HuH-7 (cell line): ENCODE measurements around the gene CRTAC1.

ENCODE experiments used
- DNase-seq: peaks from one replicate; pipeline ENCODE4 v3.0.0; 2011; ENCODE audit warnings: low spot score

CRTAC1 gene

DNA sequence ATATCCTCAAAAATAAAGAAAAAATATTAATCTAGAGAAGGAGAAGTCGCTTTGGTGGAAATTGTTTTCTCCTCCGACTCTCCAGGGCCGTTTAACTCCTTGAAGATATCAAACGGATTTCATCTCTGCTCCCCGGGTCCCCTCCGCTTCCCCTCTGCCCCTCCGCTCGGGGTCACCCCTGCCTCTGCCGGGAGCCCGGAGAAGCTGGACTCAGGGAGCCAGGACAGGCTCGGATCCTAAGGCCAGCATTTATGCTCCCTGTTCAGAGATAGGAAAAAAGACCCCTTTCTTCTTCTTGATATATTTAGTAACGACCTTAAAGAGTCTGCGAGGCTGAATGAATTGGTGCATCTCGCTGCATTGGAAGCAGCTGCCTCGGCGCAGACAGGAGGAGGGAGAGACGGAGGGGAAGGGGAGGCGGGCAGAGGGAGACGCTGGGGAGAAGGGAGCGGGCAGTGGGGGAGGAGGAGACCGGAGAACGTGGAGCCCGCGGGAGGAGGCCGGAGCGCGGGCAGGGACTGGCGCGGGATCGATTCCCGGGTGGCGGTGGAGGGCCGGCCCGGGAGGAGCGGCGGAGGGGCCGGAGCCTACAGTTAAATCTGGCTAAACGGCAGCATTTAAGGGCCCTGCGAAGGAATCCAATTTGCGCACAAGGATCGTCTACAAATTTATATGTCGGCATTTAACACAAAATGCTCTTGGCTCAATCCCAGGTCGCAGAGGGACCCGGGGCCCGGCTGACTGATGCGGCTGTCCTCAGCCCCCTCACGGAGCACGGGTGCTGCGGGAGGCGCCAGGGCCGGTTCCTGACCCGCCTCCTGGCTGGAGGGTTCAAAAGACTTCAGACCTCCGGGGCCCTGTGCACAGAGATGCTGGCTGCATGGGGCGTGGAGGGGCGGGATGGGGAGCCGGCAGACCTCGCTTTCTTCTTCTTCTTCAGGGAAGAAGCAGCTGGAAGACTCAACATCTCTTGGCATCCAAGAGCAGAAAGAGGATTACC is 55.6 kb downstream of the CRTAC1 start:
- DNase-seq: no peak

DNA sequence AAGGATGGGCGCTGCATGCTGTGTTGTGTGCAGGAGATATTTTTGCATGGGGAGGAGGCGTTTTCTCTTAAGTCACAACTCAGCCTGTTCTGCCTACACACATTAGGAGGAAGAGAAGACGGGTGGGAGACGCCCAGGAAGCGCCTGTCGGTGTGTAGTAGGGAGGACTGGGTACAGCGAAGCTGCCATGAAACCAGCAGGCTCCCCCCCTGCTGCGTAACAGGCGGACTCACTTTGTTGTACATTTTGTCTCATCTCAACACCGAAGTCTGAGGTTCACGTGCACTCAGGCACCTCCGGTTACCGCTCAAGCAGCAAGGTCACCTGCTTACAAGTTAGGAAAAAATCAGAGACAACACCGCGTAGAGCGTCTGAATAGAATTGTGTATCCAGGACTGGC is 56.3 kb downstream of the CRTAC1 start:
- no peak for DNase-seq

DNA sequence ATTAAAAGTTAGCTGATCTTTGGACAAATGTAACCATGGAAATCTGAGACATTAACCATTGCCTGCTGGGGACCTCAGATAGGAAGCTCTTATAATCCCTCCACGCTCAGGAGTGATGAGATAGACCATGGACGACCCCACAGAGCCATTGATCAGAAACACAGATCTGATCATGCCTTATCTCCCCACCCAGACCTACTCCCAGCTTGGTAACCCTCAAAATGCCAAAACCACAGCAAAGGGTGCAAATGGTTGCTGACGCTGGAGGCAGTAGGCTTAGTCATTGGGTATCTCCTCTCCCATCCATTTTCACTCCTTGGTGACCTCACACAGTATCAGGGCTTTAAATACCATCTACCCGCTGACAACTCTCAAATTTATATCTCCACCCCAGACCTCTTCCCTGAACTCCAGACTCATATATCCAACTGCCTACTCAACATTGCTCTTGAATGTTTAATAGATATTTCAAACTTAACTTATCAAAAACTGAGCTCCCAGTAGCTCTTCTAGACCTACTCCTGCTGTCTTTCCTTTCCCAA is 60.8 kb downstream of the CRTAC1 start:
- DNase-seq: no peak

DNA sequence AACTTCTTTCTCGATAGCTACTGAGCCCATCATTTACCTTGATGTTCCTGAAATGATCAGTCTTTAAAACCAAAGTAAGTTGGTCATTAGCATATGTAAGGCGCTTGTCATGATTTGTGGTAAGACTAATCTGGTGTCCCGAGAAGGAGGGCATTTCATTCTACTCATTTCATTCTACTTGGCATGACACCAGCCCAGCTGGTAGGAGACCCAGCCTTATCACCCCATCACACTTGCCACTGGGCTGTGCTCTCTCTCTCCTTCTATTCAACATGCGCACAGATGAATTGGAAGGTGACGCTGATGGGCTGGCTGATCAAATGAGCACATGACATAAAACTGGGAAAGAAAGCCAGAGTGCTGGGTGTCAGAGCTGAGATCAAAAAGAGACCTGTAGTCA is 65.7 kb downstream of the CRTAC1 start:
- DNase-seq: no peak

DNA sequence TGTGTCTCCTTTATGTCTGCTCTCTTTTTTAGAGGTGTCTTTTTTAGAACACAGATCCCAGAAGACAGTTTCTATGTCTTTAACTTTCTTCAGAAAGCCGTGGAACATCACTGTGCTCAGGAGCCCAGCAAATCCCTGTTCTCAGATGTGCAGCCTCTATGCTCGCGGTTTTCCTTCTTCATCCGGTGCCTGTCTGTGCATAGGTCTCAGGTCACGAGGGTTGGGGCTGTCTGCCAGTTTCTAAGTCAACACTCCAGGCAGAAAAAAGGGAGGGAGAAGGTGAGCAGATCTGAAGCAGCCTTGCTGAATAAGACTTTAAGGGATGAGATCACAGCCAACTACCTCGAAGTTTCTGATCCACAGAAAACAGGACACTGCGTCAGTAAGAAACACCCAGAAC is 68.5 kb downstream of the CRTAC1 start:
- DNase-seq: no peak

DNA sequence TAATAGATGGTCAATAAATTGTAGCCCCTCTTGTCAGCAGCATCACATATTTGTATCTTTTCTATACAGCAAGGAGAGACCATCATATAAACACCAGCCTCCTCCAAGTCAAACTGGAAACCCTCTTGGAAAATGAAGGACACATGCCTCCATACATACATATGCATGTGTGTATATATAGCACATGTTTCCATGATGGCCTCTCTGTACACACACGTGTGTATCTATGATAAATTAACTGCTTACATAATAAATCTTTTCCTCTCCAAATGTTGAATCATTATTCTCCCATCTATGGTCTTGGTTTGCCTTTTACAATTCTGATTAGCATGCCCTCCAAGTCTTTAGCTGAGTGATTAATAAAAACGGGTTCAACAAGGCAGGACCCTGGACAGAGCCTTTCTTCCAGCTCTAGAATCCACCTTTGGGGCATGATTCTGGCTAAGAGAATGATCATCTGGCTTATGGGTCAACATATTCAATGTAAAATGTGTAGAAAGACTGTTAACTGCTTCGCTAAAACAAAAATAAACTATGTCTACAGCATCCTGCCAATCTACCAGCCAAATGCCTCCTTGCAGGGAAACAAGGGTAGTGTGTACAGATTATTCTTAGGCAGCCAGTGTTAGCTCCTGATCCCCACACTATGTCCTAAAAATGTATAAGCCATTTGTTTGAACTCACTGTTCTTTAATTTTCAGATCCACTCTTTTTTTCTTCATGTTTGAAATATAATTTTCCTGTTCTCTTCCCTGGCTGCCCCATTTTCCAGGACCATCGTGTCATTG is 70.0 kb downstream of the CRTAC1 start:
- no peak for DNase-seq

DNA sequence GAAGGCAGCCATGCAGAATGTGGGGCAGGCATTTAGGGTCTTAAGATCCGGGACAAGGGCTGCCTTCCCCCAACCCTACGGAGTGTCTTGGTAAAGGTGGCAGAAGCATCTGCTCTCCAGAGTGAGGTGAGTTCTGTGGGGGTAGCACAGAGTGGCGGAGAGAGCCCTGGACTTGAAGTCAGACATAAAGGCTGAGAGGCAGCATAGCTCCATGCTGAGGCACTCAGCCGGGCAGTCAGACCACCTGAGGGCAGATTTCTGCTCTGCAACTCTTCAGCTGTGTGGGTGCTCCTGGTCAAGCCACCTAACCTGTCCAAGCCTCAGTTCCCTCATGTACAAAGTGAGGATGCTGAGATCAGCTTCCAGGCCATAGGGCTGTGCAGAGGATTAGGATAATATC is 81.0 kb downstream of the CRTAC1 start:
- no peak for DNase-seq

DNA sequence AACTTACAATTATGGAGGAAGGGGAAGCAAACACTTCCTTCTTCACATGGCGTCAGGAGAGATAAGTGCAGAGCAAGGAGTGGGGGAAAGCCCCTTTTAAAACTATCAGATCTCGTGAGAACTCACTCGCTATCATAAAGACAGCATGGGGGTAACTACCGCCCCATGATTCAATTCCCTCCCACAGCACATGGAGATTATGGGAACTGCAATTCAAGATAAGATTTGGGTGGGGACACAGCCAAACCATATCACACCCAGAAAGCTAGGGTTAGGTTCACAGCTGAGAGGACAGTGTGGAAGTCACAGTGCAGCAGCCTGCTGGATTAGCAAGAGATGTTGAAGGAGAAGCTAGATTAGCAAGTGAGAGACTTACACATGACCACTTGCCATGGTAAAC is 81.6 kb downstream of the CRTAC1 start:
- DNase-seq: no peak

DNA sequence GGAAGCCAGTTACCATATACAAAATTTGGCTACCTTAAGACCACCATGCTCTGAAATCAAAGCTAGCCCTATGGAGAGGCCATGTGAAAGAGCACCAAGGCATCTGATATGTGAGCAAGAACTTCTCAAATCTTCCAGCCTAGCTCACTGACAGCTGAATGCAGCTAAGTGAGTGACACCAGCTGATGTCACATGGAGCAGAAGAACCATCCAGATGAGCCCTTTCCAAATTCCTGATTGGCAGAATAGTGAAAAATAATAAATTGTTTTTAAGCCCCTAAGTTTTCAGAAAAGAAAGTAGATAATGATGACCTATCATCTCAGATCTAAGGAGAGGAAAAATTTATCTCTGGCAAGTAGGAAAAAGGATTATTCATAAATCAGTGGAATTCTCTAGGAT is 85.6 kb downstream of the CRTAC1 start:
- DNase-seq: no peak

DNA sequence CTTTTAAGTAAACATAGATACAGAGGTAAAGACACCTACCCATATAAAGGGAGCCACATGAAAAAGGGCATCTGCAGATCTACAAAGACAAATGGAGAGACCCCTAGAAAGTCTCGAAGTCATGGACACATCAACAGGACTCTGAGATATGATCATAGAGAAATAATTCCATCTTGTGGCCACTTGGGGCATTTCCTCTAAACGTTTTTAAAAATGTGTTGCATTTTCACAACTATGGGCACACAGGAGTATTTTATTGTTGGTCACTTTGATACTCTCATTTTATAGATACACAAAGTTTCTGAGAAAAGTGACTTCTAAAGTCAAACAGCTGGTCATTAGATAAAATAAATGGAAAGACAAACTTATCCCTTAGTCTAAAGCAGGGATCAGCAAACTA is 87.1 kb downstream of the CRTAC1 start:
- DNase-seq: no peak

DNA sequence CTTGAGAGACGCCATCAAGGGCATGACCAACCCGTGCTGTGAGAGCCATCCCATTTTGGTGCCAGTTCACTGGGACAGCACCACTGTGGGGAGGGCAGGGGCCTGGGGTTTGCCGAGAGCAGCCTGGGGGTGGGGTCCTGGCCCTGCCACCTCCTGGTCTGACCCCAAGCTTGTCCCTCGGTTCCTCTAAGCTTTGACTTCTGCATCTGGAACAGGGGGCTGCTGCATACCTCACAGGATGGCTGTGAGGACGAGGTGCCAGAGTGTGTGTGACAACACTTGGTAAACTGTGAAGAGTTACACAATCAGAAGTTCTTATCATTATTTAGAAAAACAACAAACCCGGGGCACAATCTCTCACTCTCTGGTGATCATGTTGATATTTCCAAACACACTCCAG is 89.9 kb downstream of the CRTAC1 start:
- no peak for DNase-seq

DNA sequence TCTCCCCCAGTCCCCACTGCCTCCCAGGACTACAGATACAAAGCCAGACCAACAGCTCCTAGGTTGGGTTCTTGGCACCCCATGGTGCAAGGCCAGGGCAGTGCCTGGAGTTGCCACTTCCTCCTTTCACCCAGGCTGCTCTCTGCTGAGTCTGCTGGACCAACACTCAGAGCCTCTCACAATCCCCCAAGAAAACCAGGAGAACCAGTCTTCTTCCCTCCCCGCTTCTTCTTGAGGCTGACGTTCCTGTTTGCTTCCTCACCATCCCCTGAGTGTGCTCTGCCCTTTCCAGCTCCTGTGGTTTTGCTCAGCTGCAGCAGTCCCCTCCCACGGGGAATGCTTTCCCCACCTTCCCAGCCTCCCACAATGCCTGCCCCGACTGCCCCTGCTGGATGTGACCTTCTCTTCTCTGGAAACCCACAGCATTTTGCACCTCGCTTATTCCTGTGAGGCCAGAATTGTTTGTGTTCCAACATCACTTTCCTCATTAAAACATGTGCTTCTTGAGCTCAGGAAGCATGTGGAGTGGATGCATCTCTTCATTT is 90.9 kb downstream of the CRTAC1 start:
- no peak for DNase-seq

DNA sequence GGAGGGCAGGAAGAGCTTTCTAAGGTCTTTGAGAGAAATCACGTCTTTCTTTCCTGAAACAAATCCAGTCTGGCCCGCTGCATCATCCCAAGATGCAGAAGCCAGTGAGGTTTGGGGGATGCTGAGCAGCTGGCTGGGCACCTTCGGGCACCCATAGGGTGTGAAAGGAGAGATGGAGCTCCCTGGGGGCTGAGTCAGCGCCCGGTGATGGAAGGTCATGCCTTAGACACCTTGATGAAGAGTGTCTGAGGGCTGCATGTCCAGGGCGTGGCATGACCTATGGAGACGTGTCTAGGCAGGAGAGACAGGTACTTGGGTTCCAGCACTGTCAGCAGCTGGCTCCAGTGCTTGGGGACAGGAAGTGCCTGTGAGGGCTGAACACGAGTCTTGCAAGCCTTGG is 92.5 kb downstream of the CRTAC1 start:
- no peak for DNase-seq

DNA sequence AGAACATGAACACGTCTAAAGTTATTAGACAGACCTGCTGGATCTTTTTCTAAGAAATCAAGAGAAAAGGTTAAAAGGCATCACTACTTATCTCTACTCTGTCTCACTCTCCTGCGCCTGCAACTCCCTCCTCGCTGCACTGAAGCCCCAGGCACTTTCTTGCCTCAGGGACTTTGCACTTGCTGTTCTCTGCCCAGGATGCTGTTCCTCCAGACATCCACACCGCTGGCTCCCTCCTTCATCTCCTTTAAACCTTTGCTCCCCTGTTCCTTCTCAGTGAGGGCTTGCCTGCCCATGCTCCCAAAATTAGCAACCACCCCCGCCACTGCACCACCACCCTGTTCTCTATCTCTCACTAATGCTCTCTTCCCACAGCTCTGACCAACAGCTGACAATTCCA is 93.4 kb downstream of the CRTAC1 start:
- DNase-seq: no peak

DNA sequence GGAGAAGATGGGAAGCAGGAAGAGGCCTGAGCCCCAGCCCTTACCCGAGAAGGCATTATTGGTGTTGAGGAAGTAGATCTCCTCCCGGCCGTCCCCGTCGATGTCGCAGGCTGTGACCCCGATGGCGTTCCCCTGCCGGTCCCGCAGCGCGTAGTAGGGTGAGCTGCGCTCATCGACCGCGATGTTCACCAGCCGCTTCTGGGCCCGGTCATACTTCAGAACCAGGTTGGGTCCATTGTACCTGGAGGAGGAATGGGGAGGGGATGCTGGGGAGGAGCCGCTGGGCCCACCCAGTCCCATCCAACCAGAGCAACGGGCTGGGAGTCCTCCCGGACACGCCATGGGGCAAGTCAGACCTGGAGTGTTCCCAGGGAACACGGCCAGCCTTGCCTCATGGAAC is 94.3 kb downstream of the CRTAC1 start:
- no peak for DNase-seq

DNA sequence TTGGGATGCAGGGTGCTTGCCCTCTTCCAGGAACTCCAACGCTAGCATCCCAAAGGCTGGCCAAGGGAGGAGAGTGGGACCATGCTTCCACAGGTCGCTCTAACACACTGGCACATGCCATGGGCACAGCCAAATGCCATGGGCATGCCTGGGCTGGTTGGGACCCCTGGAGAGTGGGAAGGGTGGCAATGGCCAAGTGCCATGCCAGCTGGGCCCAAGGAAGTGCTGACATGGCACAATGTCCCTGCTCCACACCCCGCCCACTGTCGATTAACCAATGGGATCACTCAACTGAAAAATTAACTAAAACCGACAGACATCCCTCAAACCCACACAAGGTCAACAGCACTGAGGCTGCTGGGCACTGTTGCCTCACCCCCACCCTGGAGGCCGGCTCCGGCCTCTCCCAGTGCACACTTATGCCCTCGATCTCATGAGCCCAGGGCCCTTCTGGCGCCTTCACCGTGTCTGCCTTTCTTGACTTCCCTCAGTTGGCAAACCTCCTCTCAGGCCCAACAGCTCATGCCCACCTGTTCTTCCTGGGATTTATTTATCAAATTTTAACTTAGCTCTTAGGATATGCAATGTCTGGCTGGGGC is 97.4 kb downstream of the CRTAC1 start:
- DNase-seq: no peak

DNA sequence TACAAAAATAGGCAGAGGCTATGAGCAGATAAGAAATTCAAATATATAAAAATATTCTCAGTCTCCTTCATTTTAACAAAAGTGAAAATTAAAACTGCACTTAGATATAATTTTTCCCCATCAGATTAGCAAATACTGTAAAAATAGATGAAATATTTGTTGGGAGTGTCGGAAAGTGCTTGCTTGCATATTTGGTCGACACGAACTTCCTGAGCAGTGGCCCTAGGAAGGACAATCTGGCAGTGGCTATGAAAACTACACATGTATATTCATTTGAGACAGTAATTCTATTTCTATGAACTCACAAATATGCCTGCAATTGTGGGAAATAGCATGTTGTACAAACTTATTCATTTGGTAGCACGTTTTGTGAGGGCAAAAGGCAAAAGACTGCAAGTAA is 99.4 kb downstream of the CRTAC1 start:
- no peak for DNase-seq

DNA sequence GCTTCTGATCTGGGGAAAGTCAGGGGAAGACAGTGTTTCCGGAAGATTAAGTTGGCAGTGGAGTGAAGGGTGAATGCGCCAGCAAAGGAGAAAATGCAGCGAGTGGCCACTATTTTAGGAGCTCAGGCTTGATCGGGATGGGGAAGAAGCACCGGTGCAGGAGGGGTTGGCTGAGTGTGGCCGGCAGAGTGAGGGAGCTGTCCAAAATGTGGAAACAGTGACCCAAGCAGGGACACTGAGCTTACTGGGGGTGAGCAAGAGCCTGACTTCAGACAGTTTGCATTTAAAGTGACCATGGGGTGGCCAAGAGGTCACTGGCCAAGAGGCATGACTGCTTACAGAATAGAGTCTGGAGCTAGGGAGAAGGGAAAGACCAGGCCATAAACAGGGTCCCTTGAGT is 101.5 kb downstream of the CRTAC1 start:
- DNase-seq: no peak

DNA sequence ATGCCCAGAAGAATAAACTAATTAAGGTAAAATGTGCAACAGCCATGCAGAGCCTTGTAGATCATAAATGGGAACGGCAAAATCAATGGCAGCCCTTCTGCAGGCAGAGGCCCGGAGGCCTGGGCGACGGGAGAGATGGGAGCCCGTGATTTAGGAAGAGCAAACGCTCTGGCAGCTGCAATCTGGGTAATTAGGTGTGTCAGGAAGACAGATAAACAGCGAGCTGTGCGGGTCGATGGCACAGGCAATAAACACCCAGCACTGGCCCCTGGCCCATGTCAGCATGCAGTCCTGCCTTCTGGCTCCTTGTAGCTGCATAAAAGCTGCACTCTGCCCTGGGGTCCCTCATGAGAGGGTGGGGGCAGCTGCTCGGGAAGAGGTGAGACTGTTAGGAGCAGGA is 102.8 kb downstream of the CRTAC1 start:
- DNase-seq: no peak

DNA sequence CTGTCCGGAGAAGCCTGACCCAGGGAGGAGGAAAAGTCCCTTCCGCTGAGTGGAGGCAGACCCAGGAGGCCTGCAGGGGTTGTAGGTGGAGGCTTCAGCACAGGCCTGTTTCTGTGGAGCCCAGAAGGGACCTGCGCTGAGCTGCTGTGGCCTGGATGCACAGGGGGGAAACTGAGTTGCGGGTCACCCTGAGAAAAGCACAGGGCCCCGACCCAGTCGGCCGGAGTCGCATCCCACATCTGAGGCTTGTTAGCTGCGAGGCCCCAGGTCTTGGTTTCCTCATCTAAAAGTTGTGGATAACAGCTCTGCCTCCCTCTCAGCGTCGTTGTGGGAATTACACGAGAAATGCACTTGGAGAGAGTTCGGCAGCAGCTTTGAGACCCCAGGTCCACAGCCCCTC is 104.4 kb downstream of the CRTAC1 start:
- DNase-seq: no peak

DNA sequence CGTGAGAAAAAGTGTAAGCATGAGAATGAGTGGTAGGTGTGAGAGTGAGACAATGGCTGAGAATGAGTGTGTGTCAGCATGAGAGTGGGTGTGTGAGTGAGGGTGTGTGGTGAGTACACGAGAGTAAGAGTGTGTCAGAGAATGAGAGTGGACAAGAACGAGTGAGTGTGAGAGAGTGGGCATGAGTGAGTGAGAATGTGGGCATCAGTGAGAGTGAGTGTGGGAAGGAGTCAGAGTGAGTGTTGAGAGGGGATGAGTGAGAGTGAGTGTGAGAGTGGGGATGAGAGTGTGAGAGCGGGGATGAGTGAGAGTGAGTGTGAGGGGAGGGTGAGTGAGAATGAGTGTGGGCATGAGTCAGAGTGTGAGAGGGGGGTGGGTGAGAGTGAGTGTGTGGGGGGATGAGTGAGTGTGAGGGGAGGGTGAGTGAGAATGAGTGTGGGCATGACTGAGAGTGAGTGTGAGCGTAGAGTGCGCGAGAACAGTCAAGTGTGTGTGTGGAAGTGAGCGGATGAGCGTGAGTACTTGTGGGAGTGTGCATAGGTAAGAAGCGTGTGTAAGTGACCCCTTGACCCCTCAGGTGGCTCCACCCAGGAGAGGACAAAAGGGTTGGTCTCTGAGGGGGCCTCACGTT is 105.0 kb downstream of the CRTAC1 start:
- DNase-seq: no peak

DNA sequence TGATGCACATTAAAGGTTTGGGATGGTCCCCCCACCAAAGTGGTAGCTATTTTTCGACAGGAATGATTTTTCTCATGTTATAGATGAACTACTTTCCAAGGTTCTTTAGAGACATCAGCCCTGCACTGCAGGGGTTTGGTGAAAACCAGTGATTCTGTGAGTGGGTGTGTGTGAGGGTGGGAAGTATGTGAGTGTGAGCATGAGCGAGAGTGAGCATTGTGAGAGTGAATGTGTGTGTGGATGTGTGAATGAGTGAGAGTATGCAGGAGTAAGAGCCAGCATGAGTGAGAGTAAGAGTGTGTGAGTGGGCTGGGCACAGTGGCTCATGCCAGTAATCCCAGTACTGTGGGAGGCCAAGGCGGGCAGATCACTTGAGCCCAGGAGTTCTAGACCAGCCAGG is 105.7 kb downstream of the CRTAC1 start:
- no peak for DNase-seq
